ENCODE measurements around the gene ZNF800.

GRCh38 chr7:127440206-127440605, 47.7 kb upstream of the ZNF800 start:
- TF ChIP-seq CTCF (IDR thresholded peaks at IDR 0.05) (no peak), EP300 (IDR thresholded peaks at IDR 0.05) (no peak), POLR2A (IDR thresholded peaks at IDR 0.05) (no peak), POLR2AphosphoS5 (IDR thresholded peaks at IDR 0.05) (no peak)
